Aorta (tissue), 5 donors: ENCODE results near the gene MAP7D2. TPM values are rescaled to one million over a fixed set of nuclear protein-coding genes. Genes with fewer than 3 reads are reported as not detected.
A peak's percentile ranks its signal among the peaks of the same experiment; 100 is the strongest.
"Not testable (repeated sequence)": the region's sequence is repeated elsewhere in the genome, so short reads cannot be mapped to it uniquely, and the experiment has no call there.

Source experiments
- ATAC-seq: fragments of 200-7000 bp; cut with Tn5 transposase; one replicate; pipeline ENCODE4 v1.9.1; 2022; ENCODE audit warnings: moderate library complexity; ENCODE audit not compliant: low FRiP score
- DNase-seq, 2 donors: peaks; one replicate each; pipeline ENCODE4 v3.0.0-alpha.2; 2020
- H3K27ac ChIP-seq, 2 donors: one replicate each; pipeline ENCODE4 v1.5.1; 2013; ENCODE audit warnings: low read length in 2 of 2, mild to moderate bottlenecking in 2 of 2, moderate library complexity in 2 of 2, control low read depth in 1 of 2, inconsistent platforms in 1 of 2, low read depth in 1 of 2
- H3K27me3 ChIP-seq, 2 donors: one replicate each; pipeline ENCODE4 v1.6.1; 2013; ENCODE audit warnings: control low read depth in 1 of 2, low read length in 1 of 2, mild to moderate bottlenecking in 1 of 2, moderate library complexity in 1 of 2; ENCODE audit not compliant: insufficient read depth in 2 of 2, control insufficient read depth in 1 of 2
- H3K36me3 ChIP-seq, 2 donors: one replicate each; pipeline ENCODE4 v1.6.1; 2013; ENCODE audit warnings: control low read depth in 1 of 2, low read length in 1 of 2, mild to moderate bottlenecking in 1 of 2; ENCODE audit not compliant: insufficient read depth in 2 of 2, control insufficient read depth in 1 of 2
- H3K4me1 ChIP-seq, 2 donors: one replicate each; pipeline ENCODE4 v1.6.1; 2013; ENCODE audit warnings: low read length in 2 of 2, control low read depth in 1 of 2, mild to moderate bottlenecking in 1 of 2, moderate library complexity in 1 of 2; ENCODE audit not compliant: insufficient read depth in 2 of 2, control insufficient read depth in 1 of 2
- H3K4me3 ChIP-seq, 2 donors: one replicate each; pipeline ENCODE4 v1.5.1; 2013; ENCODE audit warnings: low read length in 2 of 2, control low read depth in 1 of 2, mild to moderate bottlenecking in 1 of 2
- H3K9me3 ChIP-seq: one replicate; pipeline ENCODE4 v1.6.1; 2013; ENCODE audit warnings: mild to moderate bottlenecking, low read length; ENCODE audit not compliant: control insufficient read depth
- WGBS, 2 donors: extraction: QIAGEN DNeasy Blood & Tissue Kit; methylation state at CpG; one replicate each; pipeline ENCODE4 v1.1.7; 2013; 5-methylcytosine and 5-hydroxymethylcytosine counted together
- intact Hi-C, 2 donors: fragments of 100-400 bp; cut with DNase I; formaldehyde crosslinking; loops; one replicate each; pipeline versions ENCODE4 v1.14.2 to v1.15.0; 2022
- polyA plus RNA-seq, 2 donors: library from polyadenylated mRNA; stranded (reverse); fragments of 200-250 nt; gene quantifications; one replicate each; pipeline ENCODE4 v1.2.3, GENCODE V29; 2013
- total RNA-seq, 2 donors: library from RNA; stranded (reverse); fragmentation: NEBNext Ultra II Directional; extraction: Animal tissue kit (Norgen Biotek cat#: 25700); gene quantifications; one replicate each; pipeline ENCODE4 v1.2.1, GENCODE V29; 2021
- donor health status: healthy with polysubstance abuse.
- donor health status: Bipolar disorder and iron deficiency.
- donor health status: DM: no; HTN: no; CAD: no.
- donor health status: DM: no; HTN: no; CAD: no.
- donor health status: DM: yes; HTN: yes; CAD: no.

Gene MAP7D2
- total and polyA plus RNA-seq, 4 donors = 0.23 to 0.38 (median 0.33) TPM

- H3K27ac ChIP-seq, H3K9me3 ChIP-seq, DNase-seq, H3K4me1 ChIP-seq, H3K27me3 ChIP-seq, H3K36me3 ChIP-seq, H3K4me3 ChIP-seq, intact Hi-C loops: not testable (repeated sequence)
- peak; percentile 77 for ATAC-seq
- WGBS, 2 donors = 1 to 3% methylated on average over 3 of the region's 3 CpGs
Measured at GRCh38 chrX:20127440-20127839, 10.7 kb upstream of the MAP7D2 start.

GRCh38 chrX:20126833-20127232 is 10.1 kb upstream of the MAP7D2 start:
- intact Hi-C loops, DNase-seq, H3K9me3 ChIP-seq, H3K27me3 ChIP-seq, H3K27ac ChIP-seq, H3K4me1 ChIP-seq, ATAC-seq, H3K4me3 ChIP-seq, H3K36me3 ChIP-seq: not testable (repeated sequence)
- WGBS, 2 donors = 7 to 50% methylated on average over 1 of the region's 1 CpG

- Histone ChIP-seq H3K9me3 (no peaks in the 10 kb centered on the region), H3K4me3 (no peak overlapping the region), H3K36me3 (no peaks in the 10 kb centered on the region), H3K4me1 (no peaks in the 10 kb centered on the region), H3K27ac (no peak overlapping the region), H3K27me3 (no peaks in the 10 kb centered on the region)
- intact Hi-C loops = no loop called here
- DNase-seq (no peak), ATAC-seq (no peak)
Measured at GRCh38 chrX:20124964-20125363, 8.3 kb upstream of the MAP7D2 start.

GRCh38 chrX:20118065-20118824 is 1.5 kb upstream of the MAP7D2 start:
- Histone ChIP-seq H3K4me1 (no peaks in the 10 kb centered on the region), H3K4me3 (no peak overlapping the region), H3K9me3 (no peaks in the 10 kb centered on the region), H3K27ac (no peak overlapping the region), H3K27me3 (no peaks in the 10 kb centered on the region), H3K36me3 (no peaks in the 10 kb centered on the region)
- intact Hi-C loops = loop anchor here in 1 of 2 donors (10.0 kb wide), 1 partner anchor 213 kb away; no protein-coding TSS in a partner anchor
- DNase-seq (no peak), ATAC-seq (no peak)
- WGBS, 2 donors = 26 to 32% methylated on average over 12 of the region's 12 CpGs

- Histone ChIP-seq H3K27ac (no peak overlapping the region), H3K4me3 (no peak overlapping the region), H3K36me3 (no peaks in the 10 kb centered on the region), H3K4me1 (no peaks in the 10 kb centered on the region), H3K27me3 (no peaks in the 10 kb centered on the region), H3K9me3 (no peaks in the 10 kb centered on the region)
- no peak for DNase-seq
- intact Hi-C loops = loop anchor here in 1 of 2 donors (10.0 kb wide), 1 partner anchor 211 kb away; no protein-coding TSS in a partner anchor
- no peak for ATAC-seq
- 10 to 23% methylated on average over 46 to 47 of the region's 47 CpGs for WGBS, 2 donors
Measured at GRCh38 chrX:20116087-20116576, 575 bp downstream of the MAP7D2 start.

- intact Hi-C loops = loop anchor here in 1 of 2 donors (10.0 kb wide), 1 partner anchor 207 kb away; no protein-coding TSS in a partner anchor
- no peaks in the 10 kb centered on the region for H3K36me3 ChIP-seq
- WGBS, 2 donors = 95% methylated on average over 14 of the region's 14 CpGs
Measured at GRCh38 chrX:20112022-20112774, 4.5 kb downstream of the MAP7D2 start.

GRCh38 chrX:20111271-20111670 is 5.4 kb downstream of the MAP7D2 start:
- no peaks in the 10 kb centered on the region for H3K36me3 ChIP-seq

More at GRCh38 chrX:20112022-20112774, 4.5 kb downstream of the MAP7D2 start:
- DNase-seq (no peak), ATAC-seq (no peak)
- no peak overlapping the region for H3K4me3 ChIP-seq
- no peaks in the 10 kb centered on the region for H3K4me1 ChIP-seq
- H3K27me3 ChIP-seq = no peaks in the 10 kb centered on the region
- no peak overlapping the region for H3K27ac ChIP-seq
- H3K9me3 ChIP-seq = no peaks in the 10 kb centered on the region

GRCh38 chrX:20101934-20102581 is 14.6 kb downstream of the MAP7D2 start:
- H3K4me1 ChIP-seq = no peaks in the 10 kb centered on the region
- H3K27me3 ChIP-seq = no peaks in the 10 kb centered on the region
- ATAC-seq (no peak), DNase-seq (no peak)
- intact Hi-C loops = no loop called here
- no peaks in the 10 kb centered on the region for H3K36me3 ChIP-seq
- no peak overlapping the region for H3K4me3 ChIP-seq
- no peaks in the 10 kb centered on the region for H3K9me3 ChIP-seq
- 87 to 95% methylated on average over 2 of the region's 2 CpGs for WGBS, 2 donors
- no peak overlapping the region for H3K27ac ChIP-seq

More at GRCh38 chrX:20111271-20111670, 5.4 kb downstream of the MAP7D2 start:
- DNase-seq = no peak
- Histone ChIP-seq H3K9me3 (no peaks in the 10 kb centered on the region), H3K27ac (no peak overlapping the region), H3K4me1 (no peaks in the 10 kb centered on the region), H3K4me3 (no peak overlapping the region), H3K27me3 (no peaks in the 10 kb centered on the region)
- intact Hi-C loops = loop anchor here in 1 of 2 donors (10.0 kb wide), 1 partner anchor 206 kb away; no protein-coding TSS in a partner anchor
- 94 to 97% methylated on average over 10 of the region's 10 CpGs for WGBS, 2 donors
- no peak for ATAC-seq
